HepG2 (cell line): Measurements from ENCODE around the gene CCDC17. TPM values are rescaled to one million over a fixed set of nuclear protein-coding genes. Genes with fewer than 3 reads are reported as not detected.

Experiments used
- HOXA7 ChIP-seq: sonication (generic); formaldehyde crosslinking; IDR thresholded peaks from 2 replicates; pipeline ENCODE4 v1.8.1; 2022; ENCODE audit warnings: mild to moderate bottlenecking, missing genetic modification reagents, moderate library complexity
- KMT2A ChIP-seq: sonication (generic); formaldehyde crosslinking; IDR thresholded peaks from 2 replicates; pipeline ENCODE4 v1.4.0; 2020; ENCODE audit warnings: missing genetic modification reagents
- MAZ ChIP-seq, 2 experiments: sonication (generic) in 1 of 2; formaldehyde crosslinking in 1 of 2; IDR thresholded peaks; 2 replicates each; pipeline versions ENCODE4 v1.5.0 to v1.6.1; 2012 to 2020; ENCODE audit warnings: low read depth in 2 of 2, mild to moderate bottlenecking in 2 of 2, borderline replicate concordance in 1 of 2, improper control_type of control experiment in 1 of 2, low read length in 1 of 2, missing genetic modification reagents in 1 of 2, moderate library complexity in 1 of 2
- RXRA ChIP-seq: sonication (generic); formaldehyde crosslinking; IDR thresholded peaks from 2 replicates; pipeline ENCODE4 v1.5.1; 2020; ENCODE audit warnings: missing genetic modification reagents
- ZKSCAN1 ChIP-seq: fragments of 150-350 bp; IDR thresholded peaks from 2 replicates; pipeline ENCODE4 v1.6.1; 2014; ENCODE audit warnings: low read length
- ZMAT3 ChIP-seq: sonication (generic); formaldehyde crosslinking; conservative IDR thresholded peaks from 2 replicates; pipeline ENCODE4 v1.7.0; 2021; ENCODE audit warnings: missing genetic modification reagents
- ZNF264 ChIP-seq: sonication (generic); formaldehyde crosslinking; IDR thresholded peaks from 2 replicates; pipeline ENCODE4 v1.4.0; 2020; ENCODE audit warnings: missing genetic modification reagents
- ZNF274 ChIP-seq: sonication (generic); formaldehyde crosslinking; IDR thresholded peaks from 2 replicates; pipeline ENCODE4 v1.5.1; 2020; ENCODE audit warnings: mild to moderate bottlenecking, missing genetic modification reagents
- ZNF333 ChIP-seq: sonication (generic); formaldehyde crosslinking; IDR thresholded peaks from 2 replicates; pipeline ENCODE4 v1.4.0; 2020; ENCODE audit warnings: mild to moderate bottlenecking, missing genetic modification reagents, borderline replicate concordance
- ZNF431 ChIP-seq: sonication (generic); formaldehyde crosslinking; IDR thresholded peaks from 2 replicates; pipeline ENCODE4 v1.9.0; 2022; ENCODE audit warnings: missing genetic modification reagents, low read depth, mild to moderate bottlenecking, borderline replicate concordance
- ZNF547 ChIP-seq: sonication (generic); formaldehyde crosslinking; IDR thresholded peaks from 2 replicates; pipeline ENCODE4 v1.5.1; 2020; ENCODE audit warnings: mild to moderate bottlenecking, missing genetic modification reagents
- ZNF749 ChIP-seq: sonication (generic); formaldehyde crosslinking; IDR thresholded peaks from 2 replicates; pipeline ENCODE4 v1.8.0; 2022; ENCODE audit warnings: mild to moderate bottlenecking, missing genetic modification reagents, moderate library complexity, borderline replicate concordance
- ZNF75D ChIP-seq: sonication (generic); formaldehyde crosslinking; IDR thresholded peaks from 2 replicates; pipeline ENCODE4 v1.8.1; 2023; ENCODE audit warnings: missing genetic modification reagents, mild to moderate bottlenecking, borderline replicate concordance
- polyA plus RNA-seq, 8 experiments: library from polyadenylated mRNA; depleted of rRNA in 3 of 8; stranded (reverse) in 7 of 8; unstranded in 1 of 8; fragments of >200 nt; fragmentation: Illumina TruSeq in 4 of 8; extraction: Trizol in 4 of 8; gene quantifications; 2 replicates each; pipeline versions ENCODE4 v1.2.1 to v1.2.3, GENCODE V29; 2011 to 2016; ENCODE audit warnings: low read depth in 4 of 8, missing spikeins in 1 of 8, mixed read lengths in 1 of 8; ENCODE audit not compliant: insufficient read depth in 1 of 8
- total RNA-seq, 5 experiments: library from RNA; depleted of rRNA; stranded (reverse); fragments of >200 nt; fragmentation: Illumina TruSeq; extraction: Trizol; gene quantifications; 2 replicates each; pipeline ENCODE4 v1.2.3, GENCODE V29; 2016; ENCODE audit warnings: low read depth in 1 of 5
- TF ChIP-seq, protein P1 (sequence below): sonication (generic); formaldehyde crosslinking; IDR thresholded peaks from 2 replicates; pipeline ENCODE4 v1.5.0; 2020; ENCODE audit warnings: mild to moderate bottlenecking, missing genetic modification reagents, moderate library complexity
- TF ChIP-seq, protein P2 (sequence below): sonication (generic); formaldehyde crosslinking; IDR thresholded peaks from 2 replicates; pipeline ENCODE4 v1.8.1; 2023; ENCODE audit warnings: mild to moderate bottlenecking, inconsistent platforms, moderate library complexity, missing genetic modification reagents, borderline replicate concordance
- TF ChIP-seq, protein P3 (sequence below): sonication (generic); formaldehyde crosslinking; IDR thresholded peaks from 2 replicates; pipeline ENCODE4 v1.4.0; 2020; ENCODE audit warnings: missing genetic modification reagents
- TF ChIP-seq, protein P4 (sequence below): sonication (generic); formaldehyde crosslinking; IDR thresholded peaks from 2 replicates; pipeline ENCODE4 v1.8.1; 2023; ENCODE audit warnings: mild to moderate bottlenecking, missing genetic modification reagents
- TF ChIP-seq, protein P5 (sequence below): sonication (generic); formaldehyde crosslinking; IDR thresholded peaks from 2 replicates; pipeline ENCODE4 v1.4.0; 2020; ENCODE audit warnings: missing genetic modification reagents

Gene CCDC17
- total and polyA plus RNA-seq, 2 of the 13 experiments (the other 11 are each of a cell fraction or from before 2014, with no cell fraction given), result 1.5 to 3.3 TPM

DNA sequence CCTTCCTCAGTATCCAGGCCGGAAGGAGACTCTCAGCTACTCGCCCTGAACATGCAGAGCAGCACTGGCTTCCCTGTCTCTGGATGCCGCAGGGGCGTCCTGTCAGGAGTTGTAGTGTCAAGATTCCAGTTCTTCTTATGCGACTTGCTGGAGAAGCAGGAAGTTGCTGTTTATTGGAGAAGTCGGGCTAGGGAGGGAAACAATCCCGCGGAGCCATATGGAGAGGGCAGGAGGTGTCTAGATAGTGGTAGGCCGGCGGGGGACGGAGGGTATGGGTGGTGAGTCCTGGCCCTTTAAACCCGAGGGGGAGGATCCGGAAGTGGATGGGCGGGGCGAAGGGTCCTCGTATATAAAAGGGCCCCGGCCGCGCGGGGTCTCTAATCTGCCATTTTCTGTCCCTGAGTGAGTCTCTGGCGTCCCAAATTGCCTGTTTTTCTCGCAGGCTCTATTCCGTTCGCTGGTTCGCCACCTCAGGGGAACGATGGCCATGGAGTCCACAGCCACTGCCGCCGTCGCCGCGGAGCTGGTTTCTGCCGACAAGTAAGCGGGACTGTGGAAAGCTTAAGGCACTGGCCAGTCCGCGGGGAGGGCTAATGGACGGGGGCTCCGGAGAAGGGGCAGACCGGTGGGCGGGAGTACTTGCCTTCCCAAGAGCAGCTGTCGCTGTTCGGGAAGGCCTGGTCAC, 40.0 kb downstream of the CCDC17 start, which contains the start of gene NASP (continued):
- TF ChIP-seq, protein P1, sequence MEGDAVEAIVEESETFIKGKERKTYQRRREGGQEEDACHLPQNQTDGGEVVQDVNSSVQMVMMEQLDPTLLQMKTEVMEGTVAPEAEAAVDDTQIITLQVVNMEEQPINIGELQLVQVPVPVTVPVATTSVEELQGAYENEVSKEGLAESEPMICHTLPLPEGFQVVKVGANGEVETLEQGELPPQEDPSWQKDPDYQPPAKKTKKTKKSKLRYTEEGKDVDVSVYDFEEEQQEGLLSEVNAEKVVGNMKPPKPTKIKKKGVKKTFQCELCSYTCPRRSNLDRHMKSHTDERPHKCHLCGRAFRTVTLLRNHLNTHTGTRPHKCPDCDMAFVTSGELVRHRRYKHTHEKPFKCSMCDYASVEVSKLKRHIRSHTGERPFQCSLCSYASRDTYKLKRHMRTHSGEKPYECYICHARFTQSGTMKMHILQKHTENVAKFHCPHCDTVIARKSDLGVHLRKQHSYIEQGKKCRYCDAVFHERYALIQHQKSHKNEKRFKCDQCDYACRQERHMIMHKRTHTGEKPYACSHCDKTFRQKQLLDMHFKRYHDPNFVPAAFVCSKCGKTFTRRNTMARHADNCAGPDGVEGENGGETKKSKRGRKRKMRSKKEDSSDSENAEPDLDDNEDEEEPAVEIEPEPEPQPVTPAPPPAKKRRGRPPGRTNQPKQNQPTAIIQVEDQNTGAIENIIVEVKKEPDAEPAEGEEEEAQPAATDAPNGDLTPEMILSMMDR, result no peak
- TF ChIP-seq, protein P2, sequence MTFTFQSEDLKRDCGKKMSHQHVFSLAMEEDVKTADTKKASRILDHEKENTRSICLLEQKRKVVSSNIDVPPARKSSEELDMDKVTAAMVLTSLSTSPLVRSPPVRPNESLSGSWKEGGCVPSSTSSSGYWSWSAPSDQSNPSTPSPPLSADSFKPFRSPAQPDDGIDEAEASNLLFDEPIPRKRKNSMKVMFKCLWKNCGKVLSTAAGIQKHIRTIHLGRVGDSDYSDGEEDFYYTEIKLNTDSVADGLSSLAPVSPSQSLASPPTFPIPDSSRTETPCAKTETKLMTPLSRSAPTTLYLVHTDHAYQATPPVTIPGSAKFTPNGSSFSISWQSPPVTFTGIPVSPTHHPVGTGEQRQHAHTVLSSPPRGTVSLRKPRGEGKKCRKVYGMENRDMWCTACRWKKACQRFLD (CRISPR knock-in tag), result peak; percentile 73
- TF ChIP-seq RXRA (CRISPR knock-in tag) (no peak), ZKSCAN1 (no peak), ZNF431 (CRISPR knock-in tag) (peak; percentile 69), ZNF274 (CRISPR knock-in tag) (no peak), ZNF547 (CRISPR knock-in tag) (0 out of 2 replicates have a peak, but pooled peaks have one; percentile 16), HOXA7 (CRISPR knock-in tag) (no peak), ZMAT3 (CRISPR knock-in tag) (peak; percentile 61; the same call in 1 of the 2 replicates), ZNF333 (CRISPR knock-in tag) (peak; percentile 63; the same call in 1 of the 2 replicates), ZNF749 (no peak), ZNF264 (0 out of 2 replicates have a peak, but pooled peaks have one; percentile 34), ZNF75D (no peak), MAZ (IDR thresholded peaks at IDR 0.05; ENCODE audit: borderline replicate concordance, low read depth, low read length) (0 out of 2 replicates have a peak, but pooled peaks have one; percentile 14), MAZ (CRISPR knock-in tag; IDR thresholded peaks at IDR 0.05; ENCODE audit: low read depth) (no peak), KMT2A (peak; percentile 28; the same call in 1 of the 2 replicates)
- TF ChIP-seq, protein P3, sequence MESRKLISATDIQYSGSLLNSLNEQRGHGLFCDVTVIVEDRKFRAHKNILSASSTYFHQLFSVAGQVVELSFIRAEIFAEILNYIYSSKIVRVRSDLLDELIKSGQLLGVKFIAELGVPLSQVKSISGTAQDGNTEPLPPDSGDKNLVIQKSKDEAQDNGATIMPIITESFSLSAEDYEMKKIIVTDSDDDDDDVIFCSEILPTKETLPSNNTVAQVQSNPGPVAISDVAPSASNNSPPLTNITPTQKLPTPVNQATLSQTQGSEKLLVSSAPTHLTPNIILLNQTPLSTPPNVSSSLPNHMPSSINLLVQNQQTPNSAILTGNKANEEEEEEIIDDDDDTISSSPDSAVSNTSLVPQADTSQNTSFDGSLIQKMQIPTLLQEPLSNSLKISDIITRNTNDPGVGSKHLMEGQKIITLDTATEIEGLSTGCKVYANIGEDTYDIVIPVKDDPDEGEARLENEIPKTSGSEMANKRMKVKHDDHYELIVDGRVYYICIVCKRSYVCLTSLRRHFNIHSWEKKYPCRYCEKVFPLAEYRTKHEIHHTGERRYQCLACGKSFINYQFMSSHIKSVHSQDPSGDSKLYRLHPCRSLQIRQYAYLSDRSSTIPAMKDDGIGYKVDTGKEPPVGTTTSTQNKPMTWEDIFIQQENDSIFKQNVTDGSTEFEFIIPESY (CRISPR knock-in tag), result no peak
- TF ChIP-seq, protein P4, sequence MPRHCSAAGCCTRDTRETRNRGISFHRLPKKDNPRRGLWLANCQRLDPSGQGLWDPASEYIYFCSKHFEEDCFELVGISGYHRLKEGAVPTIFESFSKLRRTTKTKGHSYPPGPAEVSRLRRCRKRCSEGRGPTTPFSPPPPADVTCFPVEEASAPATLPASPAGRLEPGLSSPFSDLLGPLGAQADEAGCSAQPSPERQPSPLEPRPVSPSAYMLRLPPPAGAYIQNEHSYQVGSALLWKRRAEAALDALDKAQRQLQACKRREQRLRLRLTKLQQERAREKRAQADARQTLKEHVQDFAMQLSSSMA (CRISPR knock-in tag), result 0 out of 2 replicates have a peak, but pooled peaks have one; percentile 20
- TF ChIP-seq, protein P5, sequence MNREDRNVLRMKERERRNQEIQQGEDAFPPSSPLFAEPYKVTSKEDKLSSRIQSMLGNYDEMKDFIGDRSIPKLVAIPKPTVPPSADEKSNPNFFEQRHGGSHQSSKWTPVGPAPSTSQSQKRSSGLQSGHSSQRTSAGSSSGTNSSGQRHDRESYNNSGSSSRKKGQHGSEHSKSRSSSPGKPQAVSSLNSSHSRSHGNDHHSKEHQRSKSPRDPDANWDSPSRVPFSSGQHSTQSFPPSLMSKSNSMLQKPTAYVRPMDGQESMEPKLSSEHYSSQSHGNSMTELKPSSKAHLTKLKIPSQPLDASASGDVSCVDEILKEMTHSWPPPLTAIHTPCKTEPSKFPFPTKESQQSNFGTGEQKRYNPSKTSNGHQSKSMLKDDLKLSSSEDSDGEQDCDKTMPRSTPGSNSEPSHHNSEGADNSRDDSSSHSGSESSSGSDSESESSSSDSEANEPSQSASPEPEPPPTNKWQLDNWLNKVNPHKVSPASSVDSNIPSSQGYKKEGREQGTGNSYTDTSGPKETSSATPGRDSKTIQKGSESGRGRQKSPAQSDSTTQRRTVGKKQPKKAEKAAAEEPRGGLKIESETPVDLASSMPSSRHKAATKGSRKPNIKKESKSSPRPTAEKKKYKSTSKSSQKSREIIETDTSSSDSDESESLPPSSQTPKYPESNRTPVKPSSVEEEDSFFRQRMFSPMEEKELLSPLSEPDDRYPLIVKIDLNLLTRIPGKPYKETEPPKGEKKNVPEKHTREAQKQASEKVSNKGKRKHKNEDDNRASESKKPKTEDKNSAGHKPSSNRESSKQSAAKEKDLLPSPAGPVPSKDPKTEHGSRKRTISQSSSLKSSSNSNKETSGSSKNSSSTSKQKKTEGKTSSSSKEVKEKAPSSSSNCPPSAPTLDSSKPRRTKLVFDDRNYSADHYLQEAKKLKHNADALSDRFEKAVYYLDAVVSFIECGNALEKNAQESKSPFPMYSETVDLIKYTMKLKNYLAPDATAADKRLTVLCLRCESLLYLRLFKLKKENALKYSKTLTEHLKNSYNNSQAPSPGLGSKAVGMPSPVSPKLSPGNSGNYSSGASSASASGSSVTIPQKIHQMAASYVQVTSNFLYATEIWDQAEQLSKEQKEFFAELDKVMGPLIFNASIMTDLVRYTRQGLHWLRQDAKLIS (CRISPR knock-in tag), result 0 out of 2 replicates have a peak, but pooled peaks have one; percentile 13
